ENCODE data around the gene SIPA1L3.

GRCh38 chr19:37869766-37870340 lies 37.2 kb upstream of the SIPA1L3 start:
- TF ChIP-seq CTCF (IDR thresholded peaks at IDR 0.05; ENCODE audit: low read depth, low read length) (no peak), POLR2A (IDR thresholded peaks at IDR 0.05; ENCODE audit: extremely low read depth, insufficient read length) (no peak), MAX (IDR thresholded peaks at IDR 0.05; ENCODE audit: low read depth, low read length) (no peak), MYC (IDR thresholded peaks at IDR 0.05; ENCODE audit: low read depth, low read length) (no peak)

Measured in NB4 (cell line).